Right cardiac atrium (tissue), 5 donors: Measurements from ENCODE around the gene PLA2G2D. TPM values are rescaled to one million over a fixed set of nuclear protein-coding genes. Genes with fewer than 3 reads are reported as not detected.

Experiments used
- ATAC-seq, 2 donors: fragments of 200-7000 bp; cut with Tn5 transposase; one replicate each; pipeline versions ENCODE4 v1.8.0 to v1.9.1; 2020; ENCODE audit warnings: moderate library complexity in 2 of 2, mild to moderate bottlenecking in 1 of 2
- DNase-seq, 3 donors: peaks; one replicate each; pipeline ENCODE4 v3.0.0-alpha.2; 2020
- H3K27ac ChIP-seq: one replicate; pipeline ENCODE4 v1.5.1; 2013; ENCODE audit warnings: mild to moderate bottlenecking, low read length, control low read depth, moderate library complexity
- H3K27me3 ChIP-seq: one replicate; pipeline ENCODE4 v1.6.1; 2013; ENCODE audit not compliant: control insufficient read depth, insufficient read depth
- H3K4me1 ChIP-seq: one replicate; pipeline ENCODE4 v1.6.1; 2013; ENCODE audit warnings: low read length; ENCODE audit not compliant: control insufficient read depth, insufficient read depth
- H3K4me3 ChIP-seq: one replicate; pipeline ENCODE4 v1.5.1; 2013; ENCODE audit warnings: low read length, control low read depth
- H3K9me3 ChIP-seq: one replicate; pipeline ENCODE4 v1.6.1; 2013; ENCODE audit warnings: low read length; ENCODE audit not compliant: control insufficient read depth
- WGBS: extraction: QIAGEN DNeasy Blood & Tissue Kit; methylation state at CpG from one replicate; pipeline ENCODE4 v1.1.7; 2013; 5-methylcytosine and 5-hydroxymethylcytosine counted together
- intact Hi-C, 4 donors: fragments of 100-400 bp; cut with DNase I; formaldehyde crosslinking; loops; one replicate each; pipeline versions ENCODE4 v1.11.0 to v1.14.0; 2022 to 2023
- polyA plus RNA-seq: library from polyadenylated mRNA; stranded (reverse); fragments of 200-250 nt; gene quantifications from one replicate; pipeline ENCODE4 v1.2.3, GENCODE V29; 2013
- total RNA-seq, 4 donors: library from RNA; stranded (reverse); fragmentation: NEBNext Ultra II Directional; extraction: Animal tissue kit (Norgen Biotek cat#: 25700); gene quantifications; one replicate each; pipeline ENCODE4 v1.2.1, GENCODE V29; 2021
- donor health status: healthy with polysubstance abuse.
- donor health status: DM: no; HTN: yes; CAD: no.
- donor health status: DM: no; HTN: no; CAD: no.
- donor health status: DM: no; HTN: yes; CAD: no; lungs with severe emphysema.
- donor health status: DM: yes; HTN: yes; CAD: no.

PLA2G2D gene
- total and polyA plus RNA-seq, 5 donors, result not detected

DNA sequence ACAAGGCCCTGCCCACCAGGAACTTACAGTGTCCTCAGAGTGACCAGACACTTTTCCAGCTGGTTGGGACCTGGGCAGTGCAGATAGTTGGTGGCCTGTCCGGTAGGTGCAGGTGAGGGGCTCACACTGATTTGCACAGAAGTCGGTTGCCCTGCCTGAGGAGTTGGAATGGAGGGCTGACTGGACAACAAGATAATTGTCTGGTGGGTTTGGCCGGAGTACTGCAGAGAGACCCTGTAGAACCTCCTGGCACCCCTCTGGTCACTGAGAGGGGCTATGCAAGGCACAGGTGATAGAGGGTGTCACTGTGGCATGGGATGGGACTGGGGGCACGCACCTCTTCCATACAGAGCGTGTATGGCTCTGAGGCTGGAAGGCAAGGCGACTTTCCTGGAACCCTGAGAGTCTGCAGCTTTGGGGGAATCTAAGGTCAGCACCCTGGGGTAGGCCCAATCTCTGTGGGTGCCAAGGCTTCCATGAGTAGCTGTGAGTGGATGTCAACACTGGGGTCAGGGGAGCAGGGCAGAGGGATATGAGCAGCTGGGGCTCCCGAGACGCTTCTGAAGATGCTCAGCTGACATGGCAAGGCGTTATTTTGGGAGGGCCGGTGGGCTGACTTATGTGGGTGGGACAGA lies 7.6 kb upstream of the PLA2G2D start:
- H3K4me1 ChIP-seq, result peaks cover 2% of the 10 kb centered on the region
- H3K27ac ChIP-seq, result no peak overlapping the region
- ATAC-seq, result no peak
- 94% methylated on average over 10 of the region's 10 CpGs for WGBS
- intact Hi-C loops, result no loop called here
- no peaks in the 10 kb centered on the region for H3K9me3 ChIP-seq
- H3K27me3 ChIP-seq, result no peaks in the 10 kb centered on the region
- no peak overlapping the region for H3K4me3 ChIP-seq
- no peak for DNase-seq

DNA sequence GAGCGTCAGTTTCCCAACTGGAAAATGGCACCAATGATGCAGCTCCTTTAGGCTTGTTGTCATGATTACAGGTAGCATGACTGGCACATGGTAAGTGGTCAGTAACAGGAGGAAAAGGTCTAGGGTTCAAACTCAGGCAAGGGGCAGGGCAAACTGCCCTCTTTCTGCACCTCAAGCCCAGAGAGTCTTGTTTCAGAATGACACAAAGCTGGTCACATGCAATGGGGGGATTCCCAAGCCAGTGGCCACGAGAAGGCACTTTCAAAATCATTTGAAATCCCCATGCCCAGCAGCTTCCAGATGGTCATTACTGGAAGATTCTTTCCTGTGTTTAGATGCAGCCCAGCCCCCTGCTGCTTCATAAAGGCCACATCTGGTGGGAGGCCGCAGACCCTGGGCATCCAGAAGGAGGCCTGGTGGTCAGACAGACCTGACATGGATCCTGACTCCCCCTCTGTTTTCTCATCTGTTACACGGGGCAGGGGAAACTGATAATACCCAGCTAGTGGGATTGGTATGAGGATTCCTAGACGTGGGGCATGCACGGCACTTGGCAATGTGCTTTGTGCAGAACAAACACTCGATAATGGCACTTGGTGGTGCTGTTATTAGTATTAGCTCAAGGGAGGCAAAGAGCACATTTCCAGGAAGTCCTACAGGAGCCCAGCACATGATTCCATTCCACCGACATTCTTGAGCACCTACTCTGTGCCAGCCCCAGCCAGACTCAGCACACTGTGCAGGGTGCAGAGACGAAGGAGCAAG lies 6.9 kb upstream of the PLA2G2D start:
- H3K4me3 ChIP-seq, result no peak overlapping the region
- no peaks in the 10 kb centered on the region for H3K9me3 ChIP-seq
- H3K27me3 ChIP-seq, result no peaks in the 10 kb centered on the region
- 68% methylated on average over 9 of the region's 9 CpGs for WGBS
- H3K4me1 ChIP-seq, result peaks cover 2% of the 10 kb centered on the region
- H3K27ac ChIP-seq, result no peak overlapping the region
- DNase-seq (no peak), ATAC-seq (no peak)
- intact Hi-C loops, result no loop called here

DNA sequence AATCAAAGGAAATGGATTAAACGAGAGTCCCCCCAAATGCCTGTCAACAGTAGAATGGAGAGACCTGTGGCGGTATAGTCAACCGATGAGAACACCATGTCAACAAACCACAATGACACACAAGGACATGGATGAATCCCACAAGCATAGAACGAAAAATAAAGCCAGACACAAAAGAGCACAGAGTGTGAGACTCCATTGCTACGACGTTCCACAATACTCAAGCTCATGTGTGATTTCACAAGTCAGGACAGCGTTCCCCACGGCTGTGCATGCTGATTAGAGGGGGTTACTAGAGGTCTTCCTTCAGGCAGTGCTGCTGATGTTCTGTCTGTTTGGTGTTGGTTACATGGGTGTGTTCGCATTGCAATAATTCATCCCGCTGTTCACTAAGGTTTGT lies 5.8 kb upstream of the PLA2G2D start:
- no peak overlapping the region for H3K27ac ChIP-seq
- peaks cover 2% of the 10 kb centered on the region for H3K4me1 ChIP-seq
- no peak overlapping the region for H3K4me3 ChIP-seq
- peak; percentile 23 to 60 for ATAC-seq
- DNase-seq, result no peak
- 60% methylated on average over 10 of the region's 10 CpGs for WGBS
- intact Hi-C loops, result no loop called here
- no peaks in the 10 kb centered on the region for H3K9me3 ChIP-seq
- no peaks in the 10 kb centered on the region for H3K27me3 ChIP-seq

DNA sequence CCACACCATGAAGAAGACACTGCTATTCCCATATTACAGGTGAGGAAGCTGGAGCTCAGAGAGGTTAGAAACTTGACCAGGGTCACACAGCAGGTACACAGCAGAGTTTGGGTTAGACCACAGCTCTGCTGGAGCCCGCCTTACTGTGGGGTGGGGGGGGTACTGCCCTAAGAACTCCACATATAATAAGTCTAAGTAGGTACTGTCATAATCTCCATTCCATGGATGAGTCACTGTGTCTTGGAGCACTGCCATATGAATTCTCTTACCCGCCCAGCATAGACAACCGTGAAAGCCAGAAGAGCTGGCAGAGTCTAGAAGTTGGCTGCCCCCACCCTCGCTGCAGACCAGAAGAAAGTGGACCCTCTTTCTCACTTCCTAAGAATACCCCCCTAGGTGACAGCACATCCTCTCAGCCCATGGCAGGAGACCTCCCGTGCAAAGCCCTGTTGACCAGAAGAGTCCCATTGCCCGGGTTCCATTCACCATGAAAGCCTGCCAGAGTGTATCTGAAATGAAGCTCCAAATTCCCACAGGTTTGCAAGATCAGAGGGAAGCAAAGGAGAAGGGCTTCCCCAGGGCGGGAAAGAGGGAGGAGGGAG lies 5.2 kb upstream of the PLA2G2D start:
- DNase-seq (peak in 1 of 3 donors; percentile 41), ATAC-seq (peak; percentile 83 to 91)
- peaks cover 2% of the 10 kb centered on the region for H3K4me1 ChIP-seq
- no peaks in the 10 kb centered on the region for H3K9me3 ChIP-seq
- H3K27ac ChIP-seq, result no peak overlapping the region
- H3K27me3 ChIP-seq, result no peaks in the 10 kb centered on the region
- no peak overlapping the region for H3K4me3 ChIP-seq
- intact Hi-C loops, result no loop called here
- 49% methylated on average over 7 of the region's 7 CpGs for WGBS

DNA sequence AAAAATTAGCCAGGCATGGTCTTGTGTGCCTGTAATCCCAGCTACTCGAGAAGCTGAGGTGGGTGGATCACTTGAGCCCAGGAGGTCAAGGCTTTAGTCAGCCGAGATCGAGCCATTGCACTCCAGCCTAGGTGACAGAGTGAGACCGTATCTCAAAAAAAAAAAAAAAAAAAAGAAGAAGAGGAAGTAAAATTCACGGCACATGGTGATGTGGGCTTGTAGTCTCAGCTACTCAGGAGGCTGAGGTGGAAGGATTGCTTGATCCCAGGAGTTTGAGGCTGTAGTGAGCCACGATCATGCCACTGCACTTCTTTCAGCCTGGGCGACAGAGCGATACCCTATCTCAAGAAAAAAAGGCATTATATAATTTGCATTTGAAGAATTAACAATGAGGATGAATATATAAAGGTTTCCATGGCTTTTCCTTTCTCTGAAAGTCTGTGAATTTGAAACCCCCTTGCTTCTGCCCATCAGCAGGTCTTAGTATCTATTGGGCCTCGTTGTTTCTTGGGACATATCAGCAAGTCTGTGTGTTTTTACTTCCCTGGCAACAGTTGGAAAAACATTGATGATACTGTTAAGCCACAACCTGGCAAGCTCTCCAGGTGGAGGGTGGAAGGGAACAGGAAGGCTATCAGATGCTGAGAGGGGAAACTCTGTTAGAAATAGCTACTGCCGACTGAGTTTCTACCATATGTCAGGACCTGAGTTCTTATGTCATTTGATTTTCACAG lies 4.6 kb upstream of the PLA2G2D start:
- DNase-seq (no peak), ATAC-seq (no peak)
- no peaks in the 10 kb centered on the region for H3K27me3 ChIP-seq
- 66% methylated on average over 10 of the region's 10 CpGs for WGBS
- H3K4me3 ChIP-seq, result no peak overlapping the region
- H3K27ac ChIP-seq, result no peak overlapping the region
- intact Hi-C loops, result no loop called here
- H3K9me3 ChIP-seq, result no peaks in the 10 kb centered on the region
- peaks cover 2% of the 10 kb centered on the region for H3K4me1 ChIP-seq

DNA sequence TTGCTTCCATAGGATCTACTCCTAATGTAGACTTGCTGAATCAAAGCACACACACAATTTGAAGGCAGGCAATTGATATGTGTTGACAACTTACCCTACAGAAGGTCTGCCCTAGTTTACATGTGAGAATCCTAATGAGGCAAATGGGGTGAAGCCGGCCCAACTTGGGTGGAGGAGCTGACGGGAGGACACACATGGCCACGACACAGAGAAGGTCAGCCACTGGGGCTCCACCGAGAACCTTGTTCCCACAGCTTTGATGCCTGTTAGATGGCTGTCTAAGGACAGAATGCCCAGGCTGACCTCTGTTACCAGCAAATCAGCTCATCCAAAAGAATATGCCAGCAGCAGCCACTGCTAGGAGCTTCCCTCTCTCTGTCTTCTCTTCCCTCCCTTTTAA lies 1.5 kb upstream of the PLA2G2D start:
- Histone ChIP-seq H3K9me3 (no peaks in the 10 kb centered on the region), H3K27me3 (no peaks in the 10 kb centered on the region), H3K27ac (no peak overlapping the region), H3K4me3 (no peak overlapping the region), H3K4me1 (peaks cover 2% of the 10 kb centered on the region)
- ATAC-seq (no peak), DNase-seq (no peak)
- WGBS, result 93% methylated on average over 4 of the region's 4 CpGs
- intact Hi-C loops, result no loop called here

DNA sequence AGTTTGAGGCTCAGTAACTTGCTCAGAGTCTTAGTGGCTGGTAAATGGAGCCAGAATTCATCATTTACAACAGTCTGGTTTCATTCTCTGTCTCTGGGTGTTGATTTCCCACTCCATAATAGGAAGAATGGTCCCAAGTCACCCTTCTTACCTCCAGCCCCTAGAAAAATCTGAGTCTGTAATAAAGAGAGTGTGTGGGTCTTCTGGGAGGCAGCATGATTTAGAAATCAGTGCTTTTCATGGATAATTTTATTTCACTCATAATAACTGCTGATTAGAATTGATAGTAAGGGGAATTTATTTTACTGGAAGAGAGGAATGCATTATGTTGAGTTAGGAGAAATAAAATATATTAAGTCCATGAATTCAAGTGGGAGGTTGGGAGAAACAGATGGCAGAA lies 2.1 kb downstream of the PLA2G2D start:
- intact Hi-C loops, result no loop called here
- Histone ChIP-seq H3K9me3 (no peaks in the 10 kb centered on the region), H3K27me3 (no peaks in the 10 kb centered on the region), H3K4me3 (no peak overlapping the region), H3K4me1 (no peaks in the 10 kb centered on the region), H3K27ac (no peak overlapping the region)
- ATAC-seq (no peak), DNase-seq (no peak)

DNA sequence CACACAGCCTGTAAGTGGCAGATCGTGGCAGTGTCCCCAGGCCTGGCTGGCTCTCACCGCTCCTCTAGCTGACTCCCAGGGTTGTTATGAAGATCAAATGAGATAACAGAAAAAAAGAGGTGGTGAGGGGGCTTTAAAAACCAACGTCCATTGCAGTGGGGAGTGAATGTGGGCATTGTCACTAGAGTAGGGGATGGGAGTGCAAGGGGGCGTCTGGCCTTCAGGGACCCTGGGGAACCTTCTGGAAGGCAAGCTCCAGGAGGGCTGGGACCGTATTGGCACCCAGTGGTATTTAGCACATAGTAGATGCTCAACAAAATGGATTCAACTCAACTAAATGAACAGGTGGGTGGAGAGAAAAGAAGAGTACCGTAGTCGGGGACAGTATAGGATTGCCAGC lies 3.4 kb downstream of the PLA2G2D start:
- Histone ChIP-seq H3K4me3 (no peak overlapping the region), H3K4me1 (no peaks in the 10 kb centered on the region), H3K27me3 (no peaks in the 10 kb centered on the region), H3K27ac (no peak overlapping the region), H3K9me3 (no peaks in the 10 kb centered on the region)
- ATAC-seq (no peak), DNase-seq (no peak)
- intact Hi-C loops, result no loop called here
- 81% methylated on average over 7 of the region's 7 CpGs for WGBS

DNA sequence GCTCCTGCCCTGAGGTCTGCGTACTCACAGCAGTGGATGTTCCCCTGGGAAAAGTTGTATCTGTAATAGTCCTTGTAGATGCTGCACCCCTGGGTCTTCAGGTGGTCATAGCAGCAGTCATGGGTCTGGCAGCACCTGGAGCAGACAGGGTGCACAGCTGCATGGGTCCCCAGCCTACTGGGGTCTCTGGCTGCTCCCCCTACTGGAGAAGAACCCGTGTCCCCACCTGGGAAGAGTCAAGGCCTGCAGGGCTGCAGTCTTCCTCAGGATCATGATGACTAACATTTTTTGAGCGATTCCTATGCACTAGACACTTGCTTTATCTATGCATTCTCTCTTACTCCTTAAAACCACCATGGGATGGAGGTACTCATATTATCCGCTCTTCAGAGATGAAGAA lies 3.9 kb downstream of the PLA2G2D start:
- H3K4me1 ChIP-seq, result no peaks in the 10 kb centered on the region
- ATAC-seq (no peak), DNase-seq (no peak)
- 79% methylated on average over 4 of the region's 4 CpGs for WGBS
- no peak overlapping the region for H3K4me3 ChIP-seq
- no peak overlapping the region for H3K27ac ChIP-seq
- H3K9me3 ChIP-seq, result no peaks in the 10 kb centered on the region
- H3K27me3 ChIP-seq, result no peaks in the 10 kb centered on the region
- intact Hi-C loops, result no loop called here

DNA sequence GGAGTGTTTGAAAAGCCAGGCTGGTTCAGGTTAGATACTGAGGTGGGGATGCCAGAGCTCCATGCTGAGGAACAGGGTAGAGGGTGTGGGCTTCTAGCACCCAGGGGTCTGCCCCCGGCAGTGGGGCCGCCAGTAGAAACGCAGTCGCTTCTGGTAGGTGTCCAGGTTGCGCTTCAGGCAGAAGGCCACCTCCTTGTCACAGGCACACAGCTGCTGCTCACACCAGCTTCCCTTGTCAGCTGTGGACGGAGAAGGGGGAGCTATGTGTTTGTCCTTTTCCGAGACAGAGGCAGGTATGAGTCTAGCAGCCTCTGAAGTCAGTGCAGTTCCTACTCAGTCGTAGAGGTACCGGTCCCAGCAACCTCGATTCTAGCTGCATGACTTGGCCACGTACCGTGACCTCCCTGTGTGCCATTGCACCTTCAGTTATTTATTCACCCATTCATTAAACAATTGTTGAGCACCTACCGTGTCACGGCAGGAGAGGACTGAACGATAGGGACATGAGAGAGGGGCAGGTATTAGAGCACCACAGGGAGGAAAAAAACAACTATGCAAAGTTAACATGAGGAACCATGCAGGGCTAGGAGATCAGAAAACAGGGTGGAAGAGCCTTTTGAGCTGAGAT lies 5.2 kb downstream of the PLA2G2D start:
- Histone ChIP-seq H3K4me3 (no peak overlapping the region), H3K27ac (no peak overlapping the region), H3K9me3 (no peaks in the 10 kb centered on the region), H3K27me3 (no peaks in the 10 kb centered on the region), H3K4me1 (peaks cover under 1% of the 10 kb centered on the region)
- ATAC-seq, result no peak
- no peak for DNase-seq
- intact Hi-C loops, result no loop called here
- 73% methylated on average over 15 of the region's 15 CpGs for WGBS
